Measurements from ENCODE around the gene ADIG. TPM values are rescaled to one million over a fixed set of nuclear protein-coding genes. Genes with fewer than 3 reads are reported as not detected.

The ADIG gene
- total and polyA plus RNA-seq, 2 of the 13 experiments (the other 11 are each of a cell fraction or from before 2014, with no cell fraction given), result 0.15 TPM; not detected in 1

DNA sequence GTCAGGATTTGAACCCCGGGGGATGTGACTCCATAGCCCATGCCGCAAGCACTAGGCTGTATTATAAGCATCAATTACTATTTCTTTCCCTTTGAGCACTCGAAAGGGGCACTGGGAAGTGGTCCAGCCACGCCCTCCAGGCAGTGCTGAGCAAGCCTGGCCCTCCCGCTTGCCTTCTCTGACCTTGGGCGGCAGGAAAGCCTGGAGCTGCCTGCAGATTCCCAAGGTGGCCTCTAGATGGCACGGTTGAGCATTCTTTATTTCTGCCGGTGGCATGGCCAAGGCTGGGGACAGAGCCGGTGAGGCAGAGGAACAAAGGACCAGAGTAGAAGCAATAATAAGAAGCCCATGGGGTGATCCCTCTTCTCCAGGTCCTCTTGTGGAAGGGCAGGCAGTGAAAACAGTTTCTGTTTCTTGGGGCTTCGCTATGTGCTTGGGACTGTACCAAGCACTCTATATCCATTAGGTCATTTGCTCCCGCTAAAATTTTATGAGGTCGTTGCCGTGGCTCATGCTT is 52.6 kb downstream of the ADIG start (continued):
- TF ChIP-seq ARID5B (CRISPR knock-in tag; IDR thresholded peaks at IDR 0.05) (no peak), CTCF (CRISPR knock-in tag; IDR thresholded peaks at IDR 0.05) (peak; percentile 94), ZNF205 (CRISPR knock-in tag; IDR thresholded peaks at IDR 0.05) (no peak), ZNF430 (CRISPR knock-in tag; IDR thresholded peaks at IDR 0.05) (no peak), ZBTB26 (CRISPR knock-in tag; IDR thresholded peaks at IDR 0.05; ENCODE audit: borderline replicate concordance) (0 out of 2 replicates have a peak, but pooled peaks have one; percentile 63), PAX8 (CRISPR knock-in tag; IDR thresholded peaks at IDR 0.05; ENCODE audit: borderline replicate concordance) (no peak), TARDBP (CRISPR knock-in tag; IDR thresholded peaks at IDR 0.05) (peak; percentile 81), KDM1A (CRISPR knock-in tag; IDR thresholded peaks at IDR 0.05) (peak; percentile 99), U2AF1 (optimal IDR thresholded peaks at IDR 0.05; ENCODE audit: low read depth, low read length) (peak; percentile 39), MAF1 (CRISPR knock-in tag; IDR thresholded peaks at IDR 0.05; ENCODE audit: borderline replicate concordance) (no peak), CEBPB (IDR thresholded peaks at IDR 0.05; ENCODE audit: borderline replicate concordance, low read depth, low read length) (no peak), RBAK (CRISPR knock-in tag; IDR thresholded peaks at IDR 0.05) (no peak), ZNF556 (CRISPR knock-in tag; IDR thresholded peaks at IDR 0.05; ENCODE audit: borderline replicate concordance) (peak; percentile 66; the same call in 1 of the 2 replicates), ZNF280D (CRISPR knock-in tag; IDR thresholded peaks at IDR 0.05) (no peak)

All from HepG2 (cell line).